DMS79 (cell line): Measurements from ENCODE around the gene SPRED2.
"Not testable (repeated sequence)": the region's sequence is repeated elsewhere in the genome, so short reads cannot be mapped to it uniquely, and the experiment has no call there.

Experiments
- DNase-seq: peaks from one replicate; lab custom pipeline; 2025; lab: John Stamatoyannopoulos, UW

The SPRED2 gene

GRCh38 chr2:65343386-65343785 is 89.0 kb downstream of the SPRED2 start:
- DNase-seq = no peak

GRCh38 chr2:65340898-65341681 is 91.3 kb downstream of the SPRED2 start:
- no peak for DNase-seq

GRCh38 chr2:65339648-65340047 is 92.8 kb downstream of the SPRED2 start:
- DNase-seq = no peak

GRCh38 chr2:65338830-65339495 is 93.4 kb downstream of the SPRED2 start:
- not testable (repeated sequence) for DNase-seq

DNA sequence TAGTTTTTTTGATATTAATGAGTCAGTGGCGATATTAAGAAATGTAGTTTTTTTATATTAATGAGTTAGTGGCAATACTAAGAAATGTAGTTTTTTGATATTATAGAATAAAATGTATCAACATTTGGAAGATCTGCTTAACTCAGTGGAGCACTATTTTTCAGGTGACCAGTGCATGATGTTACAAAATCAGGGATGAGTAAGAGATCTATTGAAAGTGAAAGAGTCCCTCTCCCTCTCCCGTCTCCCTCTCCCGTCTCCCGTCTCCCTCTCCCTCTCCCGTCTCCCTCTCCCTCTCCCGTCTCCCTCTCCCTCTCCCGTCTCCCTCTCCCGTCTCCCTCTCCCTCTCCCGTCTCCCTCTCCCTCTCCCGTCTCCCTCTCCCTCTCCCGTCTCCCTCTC is 94.5 kb downstream of the SPRED2 start:
- DNase-seq = not testable (repeated sequence)

DNA sequence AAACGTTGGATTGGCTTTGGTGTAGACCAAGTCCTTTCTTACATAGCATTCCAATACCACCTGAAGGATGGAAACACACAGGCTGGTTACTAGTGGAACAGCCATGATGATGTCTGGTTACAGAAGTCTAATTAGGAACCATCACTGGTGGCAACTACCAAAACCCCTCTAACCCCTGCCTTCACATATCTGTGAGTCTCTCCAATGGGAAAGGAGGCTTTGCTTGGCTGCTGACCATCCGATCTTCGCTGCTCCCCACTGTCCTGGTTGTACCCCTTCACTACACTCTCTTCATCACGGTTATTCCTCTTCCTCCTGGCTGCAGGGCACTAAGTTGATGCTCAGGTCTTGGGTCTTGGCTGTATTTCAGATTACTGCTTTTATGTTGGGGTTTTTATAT is 97.7 kb downstream of the SPRED2 start:
- DNase-seq = no peak

DNA sequence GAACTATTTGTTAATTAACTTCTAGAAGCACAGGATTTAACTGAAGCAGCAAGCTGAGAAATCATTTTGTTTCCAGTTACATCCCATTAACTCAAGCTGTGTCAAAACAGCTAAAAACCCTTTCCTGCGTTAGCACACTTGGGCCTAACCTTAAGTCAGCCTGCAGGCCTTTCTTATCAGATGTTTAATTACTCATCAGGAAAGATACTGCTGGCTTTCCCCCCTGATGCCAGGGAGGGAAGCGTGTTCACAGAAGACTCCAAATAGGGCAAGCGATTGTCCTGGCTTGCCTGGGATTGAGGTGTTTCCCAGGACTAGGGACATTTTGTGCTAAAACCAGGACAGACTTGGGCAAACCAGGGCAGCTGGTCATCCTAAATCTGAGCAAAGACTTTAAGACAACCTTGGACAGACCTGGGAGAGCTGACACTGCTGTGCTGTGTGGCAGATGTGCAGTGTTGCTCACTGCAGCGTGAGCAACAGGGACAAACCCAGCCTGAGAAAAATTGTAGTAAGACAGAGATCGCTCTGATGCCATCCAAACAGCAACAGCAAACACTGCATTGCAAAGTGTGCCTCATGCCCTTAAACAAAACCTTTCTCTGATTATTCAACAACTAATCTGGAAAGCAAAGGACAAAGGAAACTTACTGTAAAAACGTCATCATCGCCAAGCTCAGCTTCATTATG is 100.9 kb downstream of the SPRED2 start:
- DNase-seq = no peak

- DNase-seq = no peak
These were observed 102.9 kb downstream of the SPRED2 start for GRCh38 chr2:65329525-65329924.

DNA sequence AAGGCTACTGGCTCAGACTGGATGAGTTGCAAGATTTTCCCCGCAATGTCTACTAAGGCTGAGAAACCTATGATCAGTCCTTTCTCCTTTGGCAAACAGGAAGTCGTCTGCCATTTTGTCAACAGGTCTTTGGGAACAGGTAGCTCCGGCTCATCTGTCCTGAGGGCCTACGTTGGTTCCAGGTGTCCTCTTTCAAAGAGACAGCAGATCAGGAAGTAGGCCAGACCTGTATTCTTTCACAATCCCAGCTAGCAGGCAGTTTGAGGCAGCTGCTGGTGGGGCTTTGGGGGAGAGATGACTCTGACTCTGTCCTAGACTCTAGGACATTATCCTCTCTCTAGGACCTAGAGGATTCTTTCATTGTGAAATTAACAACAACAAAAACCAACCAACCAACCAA is 106.1 kb downstream of the SPRED2 start:
- DNase-seq = no peak

- DNase-seq = no peak
These were observed 107.3 kb downstream of the SPRED2 start for GRCh38 chr2:65325066-65325465.

DNA sequence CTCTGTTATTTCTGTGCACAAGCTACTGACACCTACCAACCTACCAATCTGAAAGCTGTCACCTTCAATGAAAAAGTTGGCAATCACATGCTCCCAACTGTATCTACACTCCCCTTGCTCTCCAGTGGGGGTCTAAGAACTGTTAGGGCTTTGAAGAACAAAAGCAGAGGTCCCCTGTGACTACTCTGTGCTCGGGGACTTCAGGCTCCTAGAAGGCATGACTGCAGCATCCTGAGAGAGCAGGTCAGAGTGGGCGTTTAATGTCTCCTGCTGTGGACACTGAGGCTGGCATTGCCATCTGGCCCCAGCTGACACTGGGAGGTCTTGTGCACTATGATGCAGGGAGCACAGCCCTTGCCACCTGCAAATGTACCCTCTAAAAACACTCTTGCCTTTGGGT is 111.5 kb downstream of the SPRED2 start:
- DNase-seq = no peak

- no peak for DNase-seq
These were observed 112.2 kb downstream of the SPRED2 start for GRCh38 chr2:65320042-65320725.

DNA sequence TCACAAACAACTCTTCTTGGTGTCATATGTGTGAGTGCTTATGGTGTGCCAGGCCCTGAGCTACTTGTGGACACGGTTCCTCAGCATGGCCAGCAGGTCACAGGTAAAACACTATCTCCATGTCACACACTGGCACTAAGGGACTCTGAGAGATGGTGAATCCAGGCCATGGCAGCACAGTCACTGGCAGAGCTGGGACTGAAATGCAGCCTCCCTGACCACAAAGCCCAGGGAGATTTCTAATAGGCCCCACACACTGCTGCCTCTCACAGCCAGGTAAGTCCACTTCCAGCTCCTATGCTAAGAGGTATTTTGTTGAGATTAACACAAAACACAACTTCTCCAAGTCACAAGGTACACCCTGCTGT is 112.7 kb downstream of the SPRED2 start:
- DNase-seq = no peak

DNA sequence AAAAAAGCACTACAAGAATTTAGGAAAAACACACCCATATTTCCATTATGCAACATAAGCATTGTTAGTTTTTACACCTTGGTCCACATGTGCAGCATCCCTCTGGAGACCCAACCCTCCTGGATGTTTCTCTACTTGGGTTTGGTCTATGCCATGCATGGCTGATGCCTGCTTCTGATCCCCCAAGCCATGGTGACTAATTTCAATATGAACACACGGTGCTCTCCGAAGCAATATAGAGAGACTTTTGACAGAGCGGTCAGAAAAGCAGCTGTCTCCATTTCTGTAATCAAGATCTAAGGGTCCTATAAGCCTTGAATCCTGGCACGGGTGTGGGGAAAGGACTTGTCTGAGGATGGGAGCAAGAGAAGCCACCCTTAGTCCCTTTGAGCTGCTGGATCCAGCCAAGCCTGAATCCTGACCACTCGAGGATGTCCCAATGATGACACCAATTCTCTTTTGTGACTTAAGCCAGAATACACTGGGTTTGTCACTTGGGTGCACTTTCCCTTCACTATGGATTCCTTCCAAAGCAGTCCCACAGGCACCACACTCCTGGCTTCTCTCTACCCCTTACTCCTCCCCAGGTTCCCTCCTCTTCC is 113.2 kb downstream of the SPRED2 start:
- no peak for DNase-seq

GRCh38 chr2:65317841-65318240 is 114.6 kb downstream of the SPRED2 start:
- no peak for DNase-seq

DNA sequence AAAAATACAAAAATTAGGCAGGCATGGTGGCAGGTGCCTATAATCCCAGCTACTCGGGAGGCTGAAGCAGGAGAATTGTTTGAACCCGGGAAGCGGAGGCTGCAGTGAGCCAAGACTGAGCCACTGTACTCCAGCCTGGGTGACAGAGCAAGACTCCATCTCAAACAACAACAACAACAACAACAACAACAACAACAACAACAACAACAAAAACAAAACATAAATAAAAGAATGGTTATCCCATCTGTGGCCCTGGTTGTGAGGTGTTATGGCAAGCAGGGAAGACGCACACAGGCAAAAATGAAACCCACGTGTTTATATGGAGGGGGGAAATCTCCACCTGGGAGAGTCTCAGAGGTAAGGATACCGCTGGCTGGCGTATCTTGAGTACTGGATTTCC is 115.0 kb downstream of the SPRED2 start:
- DNase-seq = not testable (repeated sequence)

DNA sequence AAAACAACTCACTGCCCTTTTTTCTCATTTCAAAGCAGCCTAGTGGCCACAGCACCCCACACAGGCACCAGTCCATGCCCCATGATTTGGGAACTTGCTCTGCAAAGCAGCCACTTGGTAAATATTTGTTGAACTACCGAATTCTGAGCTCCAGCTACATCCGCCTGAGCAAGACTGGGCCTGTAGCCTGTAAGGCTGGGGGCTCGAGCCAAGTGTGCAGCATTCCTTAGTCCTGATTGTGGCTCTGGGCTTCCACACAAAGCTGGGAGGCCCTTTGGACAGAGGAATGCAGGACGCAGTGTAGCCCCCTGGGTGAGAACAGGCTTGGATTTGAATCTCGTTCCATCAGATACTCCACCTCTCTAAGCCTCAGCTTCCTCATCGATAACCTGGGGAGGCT is 116.3 kb downstream of the SPRED2 start:
- no peak for DNase-seq

DNA sequence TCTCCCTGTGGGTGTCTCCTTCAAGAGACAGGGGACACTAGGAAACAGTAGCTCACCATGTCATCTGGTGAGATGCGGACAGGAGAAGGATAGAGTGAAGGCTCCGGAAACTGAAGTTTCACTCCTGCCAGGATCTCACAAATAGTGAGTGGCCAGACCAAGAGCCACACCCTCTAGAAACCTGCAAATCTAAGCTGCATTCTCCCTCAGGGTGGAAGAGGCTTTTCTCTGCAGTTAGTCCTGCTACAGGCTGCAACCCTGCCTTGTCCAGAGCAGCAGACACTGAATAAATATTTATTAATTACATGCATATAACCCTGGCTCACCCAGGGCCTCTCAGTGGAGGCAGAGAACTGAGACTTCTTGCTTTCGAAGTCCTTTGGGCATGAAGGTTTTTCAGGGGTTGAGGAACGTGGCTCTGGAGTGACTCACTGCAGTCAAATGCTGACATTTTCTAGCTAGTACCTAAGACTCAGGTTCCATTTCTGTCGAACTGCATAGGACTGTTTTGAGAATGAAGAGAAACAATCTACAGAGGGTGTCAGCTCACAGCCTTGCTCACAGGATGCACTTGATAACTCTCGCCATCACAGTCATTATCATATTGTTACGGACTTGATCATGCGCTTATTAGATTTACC is 117.5 kb downstream of the SPRED2 start:
- DNase-seq = no peak

DNA sequence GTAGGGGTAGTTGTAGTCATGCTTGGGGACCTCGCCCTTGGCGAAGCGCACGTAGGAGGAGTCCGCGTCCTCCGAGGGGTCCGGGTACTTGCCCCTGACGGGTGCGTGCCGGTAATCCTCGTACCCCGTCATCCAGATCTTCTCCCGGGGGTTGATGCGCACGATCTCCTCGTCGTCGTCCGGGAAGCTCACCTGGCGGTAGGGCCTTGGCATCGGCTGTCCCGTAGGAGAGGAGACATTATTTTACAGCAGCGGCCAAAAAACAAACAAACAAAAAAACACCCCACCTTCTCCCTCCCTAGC is 118.5 kb downstream of the SPRED2 start:
- no peak for DNase-seq

DNA sequence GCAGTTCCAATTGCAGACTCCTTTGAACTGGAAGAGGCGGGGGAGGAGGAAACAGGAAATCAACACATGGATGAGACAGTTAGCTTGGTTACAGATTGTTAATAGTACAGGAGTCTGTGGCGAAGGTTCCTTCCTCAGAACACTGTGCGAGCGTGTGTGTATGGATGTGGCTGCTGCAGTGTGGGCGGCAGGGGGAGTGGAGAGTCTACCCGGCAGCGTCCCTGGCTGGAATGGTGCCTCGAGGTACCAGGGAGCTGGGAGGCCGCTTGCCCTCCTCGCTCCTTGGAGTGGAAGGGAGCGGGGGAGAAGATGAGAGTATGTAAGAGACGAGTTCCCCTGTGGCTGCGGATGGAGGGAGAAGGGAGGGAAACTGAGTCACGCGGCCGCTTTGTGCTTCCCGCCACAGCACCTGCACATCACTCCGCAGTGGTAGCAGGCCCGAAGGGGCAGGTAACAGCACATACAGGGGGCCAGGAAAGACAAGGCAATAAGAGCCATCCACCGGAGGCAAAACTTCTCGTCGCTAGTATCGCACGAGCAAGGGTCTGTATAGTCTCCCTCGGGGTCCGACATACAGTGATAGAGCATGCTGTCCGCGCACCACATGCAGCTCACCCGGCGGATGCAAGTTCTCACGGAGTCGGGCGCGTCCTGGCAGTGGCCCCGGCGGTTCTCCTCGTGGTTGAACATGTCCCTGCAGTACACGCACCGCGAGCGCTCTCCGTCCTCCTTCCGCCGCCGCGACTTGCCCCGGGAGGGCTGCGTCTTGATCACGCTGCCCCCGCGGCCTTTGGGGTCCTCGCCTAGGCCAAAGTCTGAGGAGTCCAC is 119.1 kb downstream of the SPRED2 start:
- DNase-seq = no peak

DNA sequence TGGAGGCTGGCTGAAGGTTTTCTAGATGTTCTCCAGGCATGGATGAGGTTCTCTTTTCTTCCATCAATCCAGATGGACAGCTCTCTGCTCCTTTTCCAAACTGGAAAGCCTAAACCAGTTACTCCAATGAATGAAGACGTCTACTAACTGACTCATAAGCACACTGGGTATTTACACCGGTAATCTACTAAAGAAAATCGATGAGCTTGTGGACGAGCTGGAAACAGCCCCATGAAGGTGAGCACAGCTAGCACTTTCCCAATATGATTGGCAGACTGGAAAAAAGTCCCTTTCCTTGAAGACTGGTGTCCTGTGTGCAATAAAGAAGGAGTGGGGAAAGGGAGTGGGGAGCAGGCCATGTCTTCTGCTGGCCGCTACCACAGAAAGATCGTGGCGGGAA is 120.8 kb downstream of the SPRED2 start:
- no peak for DNase-seq
